HCT116 (cell line): Measurements from ENCODE around the gene ADORA3. TPM values are rescaled to one million over a fixed set of nuclear protein-coding genes. Genes with fewer than 3 reads are reported as not detected.

Experiments used
- ATAC-seq: fragments of 200-7000 bp; cut with Tn5 transposase; 2 replicates; pipeline ENCODE4 v1.9.1; 2020; ENCODE audit warnings: mild to moderate bottlenecking, moderate library complexity
- BruUV-seq: library from RNA; stranded (reverse); fragments of 400-500 nt; replicated peaks from 2 replicates; lab custom pipeline; 2021; lab: Mats Ljungman, UMichigan
- CTCF ChIA-PET: fragments of 300-600 bp; sonication (Branson Sonifier 250); formaldehyde crosslinking; loops from one replicate; lab custom pipeline; 2021; ENCODE audit warnings: antibody characterized with exemption; lab: Charles Lee
- POLR2A ChIA-PET: fragments of 300-600, 350-600 bp; sonication (Branson Sonifier 250); formaldehyde crosslinking; loops from one replicate; lab custom pipeline; 2021; ENCODE audit warnings: antibody characterized with exemption; lab: Charles Lee
- RAD21 ChIA-PET, 2 experiments: fragments of 300-600 bp; sonication (Branson Sonifier 250); formaldehyde crosslinking; loops; one replicate each; lab custom pipeline; 2023; ENCODE audit warnings: low total read pairs in 2 of 2; ENCODE audit not compliant: uncharacterized antibody in 2 of 2, unreplicated experiment in 2 of 2, low non-redundant PET in 1 of 2; lab: Charles Lee
- DNase-seq: peaks from one replicate; pipeline ENCODE4 v3.0.0-alpha.2; 2010; ENCODE audit warnings: low read depth, low spot score
- H2AFZ ChIP-seq: fragments of 200-600 bp; shearing (Covaris generic), sonication (generic); 2 replicates; pipeline ENCODE4 v1.6.1; 2017; ENCODE audit warnings: low read depth, mixed run types, mixed read lengths, antibody characterized with exemption, low read length; ENCODE audit not compliant: poor library complexity, severe bottlenecking
- H3K27ac ChIP-seq: 2 replicates; pipeline ENCODE4 v1.5.1; 2012; ENCODE audit warnings: low read depth, low read length
- H3K27me3 ChIP-seq: fragments of 200-600 bp; sonication (generic); 2 replicates; pipeline ENCODE4 v1.6.1; 2016; ENCODE audit warnings: mixed run types, low read length, mixed read lengths; ENCODE audit not compliant: insufficient read depth
- H3K36me3 ChIP-seq, 2 experiments: fragments of 200-500 bp in 1 of 2; fragments of 200-600 bp in 1 of 2; sonication (Bioruptor generic) in 1 of 2; sonication (generic) in 1 of 2; 2 replicates each; pipeline versions ENCODE4 v1.5.1 to v1.6.1; 2014 to 2016; ENCODE audit warnings: low read length in 2 of 2, inconsistent platforms in 1 of 2, mixed read lengths in 1 of 2, mixed run types in 1 of 2; ENCODE audit not compliant: insufficient read depth in 2 of 2, control insufficient read depth in 1 of 2
- H3K4me1 ChIP-seq, 2 experiments: fragments of 200-600 bp in 1 of 2; sonication (generic) in 1 of 2; 2 replicates each; pipeline versions ENCODE4 v1.5.1 to v1.6.1; 2012 to 2017; ENCODE audit warnings: low read length in 2 of 2, inconsistent platforms in 1 of 2, mild to moderate bottlenecking in 1 of 2, mixed read lengths in 1 of 2, mixed run types in 1 of 2, moderate library complexity in 1 of 2; ENCODE audit not compliant: insufficient read depth in 2 of 2, control insufficient read depth in 1 of 2
- H3K4me2 ChIP-seq: fragments of 200-600 bp; sonication (generic); 2 replicates; pipeline ENCODE4 v1.6.1; 2017; ENCODE audit warnings: mixed run types, low read length, mixed read lengths
- H3K4me3 ChIP-seq, 2 experiments: fragments of 200-600 bp in 1 of 2; sonication (generic) in 1 of 2; replicated peaks in 1 of 2; 2 replicates each; pipeline ENCODE4 v1.5.1; 2011 to 2016; ENCODE audit warnings: low read length in 2 of 2, control low read depth in 1 of 2, low read depth in 1 of 2, mild to moderate bottlenecking in 1 of 2, mixed read lengths in 1 of 2, mixed run types in 1 of 2
- H3K79me2 ChIP-seq: fragments of 200-600 bp; sonication (generic); 2 replicates; pipeline ENCODE4 v1.6.1; 2017; ENCODE audit warnings: mild to moderate bottlenecking, mixed run types, low read length, moderate library complexity, mixed read lengths; ENCODE audit not compliant: insufficient read depth
- H3K9ac ChIP-seq: fragments of 200-600 bp; sonication (generic); 2 replicates; pipeline ENCODE4 v1.6.1; 2016; ENCODE audit warnings: low read length, mixed read lengths
- H3K9me2 ChIP-seq: fragments of 200-600 bp; sonication (generic), shearing (Covaris generic); 2 replicates; pipeline ENCODE4 v1.6.1; 2017; ENCODE audit warnings: mixed run types, mild to moderate bottlenecking, moderate library complexity; ENCODE audit not compliant: insufficient read depth
- H3K9me3 ChIP-seq, 2 experiments: fragments of 200-500 bp in 1 of 2; fragments of 200-600 bp in 1 of 2; sonication (Bioruptor generic) in 1 of 2; sonication (generic) in 1 of 2; 2 replicates each; pipeline ENCODE4 v1.6.1; 2014 to 2017; ENCODE audit warnings: low read length in 2 of 2, mixed read lengths in 2 of 2, inconsistent platforms in 1 of 2, low read depth in 1 of 2, mild to moderate bottlenecking in 1 of 2, mixed run types in 1 of 2, moderate library complexity in 1 of 2; ENCODE audit not compliant: control insufficient read depth in 1 of 2, insufficient read depth in 1 of 2
- H4K20me1 ChIP-seq: fragments of 200-600 bp; sonication (generic), shearing (Covaris generic); 2 replicates; pipeline ENCODE4 v1.6.1; 2017; ENCODE audit warnings: mixed run types, mild to moderate bottlenecking, moderate library complexity; ENCODE audit not compliant: insufficient read depth
- CBX3 ChIP-seq: IDR thresholded peaks from 2 replicates; pipeline ENCODE4 v1.6.1; 2012; ENCODE audit warnings: low read depth
- EZH2phosphoT487 ChIP-seq: fragments of 200-600 bp; IDR thresholded peaks from 2 replicates; pipeline ENCODE4 v1.6.1; 2018; ENCODE audit warnings: antibody characterized with exemption, borderline replicate concordance
- POLR2AphosphoS5 ChIP-seq: IDR thresholded peaks from 2 replicates; pipeline ENCODE4 v1.6.1; 2011; ENCODE audit warnings: mild to moderate bottlenecking, low read depth, low read length, moderate library complexity
- RAD21 ChIP-seq: IDR thresholded peaks from 2 replicates; pipeline ENCODE4 v1.6.1; 2012; ENCODE audit warnings: low read depth, mild to moderate bottlenecking
- REST ChIP-seq: IDR thresholded peaks from 2 replicates; pipeline ENCODE4 v1.6.1; 2012; ENCODE audit warnings: low read depth
- SIN3A ChIP-seq: IDR thresholded peaks from 2 replicates; pipeline ENCODE4 v1.6.1; 2012; ENCODE audit warnings: low read depth
- YY1 ChIP-seq: IDR thresholded peaks from 2 replicates; pipeline ENCODE4 v1.6.1; 2011; ENCODE audit warnings: low read length, low read depth, moderate library complexity, mild to moderate bottlenecking; ENCODE audit not compliant: insufficient replicate concordance; ENCODE audit errors: extremely low read depth
- ZBTB33 ChIP-seq: IDR thresholded peaks from 2 replicates; pipeline ENCODE4 v1.6.1; 2011; ENCODE audit warnings: mild to moderate bottlenecking, low read length, moderate library complexity; ENCODE audit not compliant: insufficient replicate concordance; ENCODE audit errors: extremely low read depth
- ZFX ChIP-seq: fragments of 450-650 bp; IDR thresholded peaks from 2 replicates; pipeline ENCODE4 v1.6.1; 2017
- ZNF274 ChIP-seq: fragments of 200-500 bp; sonication (Bioruptor generic); IDR thresholded peaks from 2 replicates; pipeline ENCODE4 v1.6.1; 2014; ENCODE audit warnings: mild to moderate bottlenecking, low read depth, low read length, inconsistent platforms
- intact Hi-C: fragments of 100-400 bp; cut with micrococcal nuclease; formaldehyde crosslinking; loops from 2 replicates; pipeline ENCODE4 v1.10.0; 2022
- total RNA-seq: library from RNA; stranded (reverse); gene quantifications from one replicate; pipeline ENCODE4 v1.2.1, GENCODE V29; 2021; ENCODE audit not compliant: unreplicated experiment

Gene ADORA3
- total RNA-seq, 1 experiment from 2014 or later = not detected

GRCh38 chr1:111501645-111502044, 1.8 kb downstream of the ADORA3 start:
- ATAC-seq = no peak
- Histone ChIP-seq H3K79me2 (no peaks in the 10 kb centered on the region), H3K4me2 (no peak overlapping the region), H3K9me3 (no peaks in the 10 kb centered on the region), H2AFZ (no peak overlapping the region), H3K27ac (no peak overlapping the region), H3K9ac (no peak overlapping the region), H3K27me3 (no peaks in the 10 kb centered on the region), H3K4me1 (no peaks in the 10 kb centered on the region), H4K20me1 (no peaks in the 10 kb centered on the region)
- ChIA-PET CTCF (no interaction called here), RAD21 (no interaction called here)
- TF ChIP-seq ZBTB33 = no peak
- TF ChIP-seq POLR2AphosphoS5 = no peak
- no peak for TF ChIP-seq ZNF274
- TF ChIP-seq CBX3 = no peak
- TF ChIP-seq YY1 = no peak
- no peak for TF ChIP-seq RAD21
- TF ChIP-seq REST = no peak
- TF ChIP-seq EZH2phosphoT487 = no peak
- TF ChIP-seq SIN3A = no peak
- no peak for TF ChIP-seq ZFX
- TF ChIP-seq, all 23 proteins: peak for 0
- Histone ChIP-seq H3K4me3 (no peak overlapping the region), H3K9me2 (no peaks in the 10 kb centered on the region), H3K36me3 (no peaks in the 10 kb centered on the region)
- POLR2A ChIA-PET = no interaction called here
- DNase-seq = no peak
- intact Hi-C loops = no loop called here
- no TSS peak for BruUV-seq
